ENCODE results near the gene NOB1.

Gene NOB1

GRCh38 chr16:69724414-69724873 is 30.3 kb downstream of the NOB1 start:
- Histone ChIP-seq H3K4me1 (ENCODE audit: control insufficient read depth, insufficient read depth, low read length) (peaks cover 14% of the 10 kb centered on the region), H3K36me3 (ENCODE audit: control insufficient read depth, insufficient read depth, low read length) (no peaks in the 10 kb centered on the region), H3K27me3 (ENCODE audit: control insufficient read depth, insufficient read depth, low read length, poor library complexity, severe bottlenecking) (no peaks in the 10 kb centered on the region), H3K27ac (ENCODE audit: insufficient read depth, low read depth, low read length, poor library complexity, severe bottlenecking) (no peak overlapping the region), H3K4me3 (ENCODE audit: insufficient read depth, low read depth, low read length) (no peak overlapping the region), H3K9me3 (ENCODE audit: control insufficient read depth, low read length) (no peaks in the 10 kb centered on the region)
- WGBS, 2 experiments: 92 to 97% methylated on average over 2 of the region's 2 CpGs

- Histone ChIP-seq H3K4me3 (ENCODE audit: insufficient read depth, low read depth, low read length) (no peak overlapping the region), H3K27ac (ENCODE audit: insufficient read depth, low read depth, low read length, poor library complexity, severe bottlenecking) (no peak overlapping the region), H3K4me1 (ENCODE audit: control insufficient read depth, insufficient read depth, low read length) (peaks cover 4% of the 10 kb centered on the region), H3K9me3 (ENCODE audit: control insufficient read depth, low read length) (no peaks in the 10 kb centered on the region), H3K36me3 (ENCODE audit: control insufficient read depth, insufficient read depth, low read length) (no peaks in the 10 kb centered on the region), H3K27me3 (ENCODE audit: control insufficient read depth, insufficient read depth, low read length, poor library complexity, severe bottlenecking) (no peaks in the 10 kb centered on the region)
- WGBS, 2 experiments: 89 to 95% methylated on average over 6 of the region's 6 CpGs
Measured at GRCh38 chr16:69721441-69721957, 33.2 kb downstream of the NOB1 start.

- no peak overlapping the region for H3K27ac ChIP-seq (ENCODE audit: insufficient read depth, low read depth, low read length, poor library complexity, severe bottlenecking)
- H3K27me3 ChIP-seq (ENCODE audit: control insufficient read depth, insufficient read depth, low read length, poor library complexity, severe bottlenecking): no peaks in the 10 kb centered on the region
- H3K9me3 ChIP-seq (ENCODE audit: control insufficient read depth, low read length): no peaks in the 10 kb centered on the region
- peaks cover 3% of the 10 kb centered on the region for H3K4me1 ChIP-seq (ENCODE audit: control insufficient read depth, insufficient read depth, low read length)
- WGBS, 2 experiments: 93% methylated on average over 10 of the region's 10 CpGs
- no peak overlapping the region for H3K4me3 ChIP-seq (ENCODE audit: insufficient read depth, low read depth, low read length)
- H3K36me3 ChIP-seq (ENCODE audit: control insufficient read depth, insufficient read depth, low read length): no peaks in the 10 kb centered on the region
Measured at GRCh38 chr16:69720822-69721430, 33.8 kb downstream of the NOB1 start.

- no peaks in the 10 kb centered on the region for H3K27me3 ChIP-seq (ENCODE audit: control insufficient read depth, insufficient read depth, low read length, poor library complexity, severe bottlenecking)
- H3K36me3 ChIP-seq (ENCODE audit: control insufficient read depth, insufficient read depth, low read length): no peaks in the 10 kb centered on the region
- no peaks in the 10 kb centered on the region for H3K9me3 ChIP-seq (ENCODE audit: control insufficient read depth, low read length)
- no peak overlapping the region for H3K27ac ChIP-seq (ENCODE audit: insufficient read depth, low read depth, low read length, poor library complexity, severe bottlenecking)
- WGBS, 2 experiments: 89 to 95% methylated on average over 10 of the region's 10 CpGs
- no peak overlapping the region for H3K4me3 ChIP-seq (ENCODE audit: insufficient read depth, low read depth, low read length)
- H3K4me1 ChIP-seq (ENCODE audit: control insufficient read depth, insufficient read depth, low read length): no peaks in the 10 kb centered on the region
Measured at GRCh38 chr16:69718111-69718764, 36.5 kb downstream of the NOB1 start.

DNA sequence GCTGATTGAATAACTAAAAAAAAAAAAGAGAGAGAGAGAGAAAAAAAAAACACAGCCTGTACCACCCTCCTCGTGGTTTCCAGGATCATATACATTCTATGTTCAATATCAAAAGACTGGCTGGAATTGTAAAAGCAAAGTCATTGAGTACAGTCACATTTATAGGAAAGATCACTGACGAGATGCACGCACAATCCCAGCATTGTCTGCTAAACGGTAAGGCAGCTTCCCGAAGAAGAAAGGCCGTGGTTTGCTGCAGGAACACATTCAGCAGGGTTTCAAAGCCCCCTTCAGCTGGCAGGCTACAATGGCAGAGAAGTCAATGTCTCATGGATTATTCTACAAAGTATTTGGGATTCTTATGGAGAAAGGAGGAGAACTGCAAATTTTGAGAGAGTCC is 37.7 kb downstream of the NOB1 start:
- Histone ChIP-seq H3K4me1 (ENCODE audit: control insufficient read depth, insufficient read depth, low read length) (no peaks in the 10 kb centered on the region), H3K9me3 (ENCODE audit: control insufficient read depth, low read length) (no peaks in the 10 kb centered on the region), H3K27ac (ENCODE audit: insufficient read depth, low read depth, low read length, poor library complexity, severe bottlenecking) (no peak overlapping the region), H3K4me3 (ENCODE audit: insufficient read depth, low read depth, low read length) (no peak overlapping the region), H3K27me3 (ENCODE audit: control insufficient read depth, insufficient read depth, low read length, poor library complexity, severe bottlenecking) (no peaks in the 10 kb centered on the region), H3K36me3 (ENCODE audit: control insufficient read depth, insufficient read depth, low read length) (no peaks in the 10 kb centered on the region)
- 92 to 96% methylated on average over 5 to 6 of the region's 6 CpGs for WGBS, 2 experiments

DNA sequence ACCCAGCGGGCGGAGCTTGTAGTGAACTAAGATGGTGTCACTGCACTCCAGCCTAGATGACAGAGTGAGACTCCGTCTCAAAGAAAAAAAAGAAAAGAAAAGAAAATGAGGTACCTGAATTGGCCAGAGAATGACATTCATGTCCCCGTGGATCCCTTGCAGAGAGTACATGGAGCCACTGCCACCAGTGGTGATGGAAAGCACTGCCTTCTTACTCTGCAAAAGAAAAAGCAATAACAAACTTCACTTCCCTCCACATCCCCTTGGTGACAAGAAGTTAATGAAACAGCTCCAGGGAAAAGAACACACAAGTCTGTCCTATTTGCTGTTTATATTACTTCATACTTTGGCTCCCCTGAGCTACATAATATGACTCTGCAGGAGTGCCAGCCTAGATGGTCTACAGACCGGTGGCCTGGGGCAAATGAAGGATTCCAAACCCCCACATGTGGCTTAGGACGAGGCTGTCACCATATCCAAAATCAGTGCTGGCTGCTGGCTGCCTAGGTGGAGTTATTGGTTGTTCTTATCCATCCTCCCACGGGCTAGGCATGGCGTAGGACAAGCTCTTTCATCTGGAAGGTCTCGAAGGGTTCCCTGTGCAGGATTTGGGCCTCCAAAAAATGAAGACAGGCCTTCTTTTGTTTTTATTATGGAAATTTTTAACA is 41.7 kb downstream of the NOB1 start:
- Histone ChIP-seq H3K4me3 (ENCODE audit: insufficient read depth, low read depth, low read length) (no peak overlapping the region), H3K4me1 (ENCODE audit: control insufficient read depth, insufficient read depth, low read length) (no peaks in the 10 kb centered on the region), H3K27me3 (ENCODE audit: control insufficient read depth, insufficient read depth, low read length, poor library complexity, severe bottlenecking) (no peaks in the 10 kb centered on the region), H3K27ac (ENCODE audit: insufficient read depth, low read depth, low read length, poor library complexity, severe bottlenecking) (no peak overlapping the region), H3K9me3 (ENCODE audit: control insufficient read depth, low read length) (no peaks in the 10 kb centered on the region), H3K36me3 (ENCODE audit: control insufficient read depth, insufficient read depth, low read length) (no peaks in the 10 kb centered on the region)
- 92 to 96% methylated on average over 9 of the region's 9 CpGs for WGBS, 2 experiments

DNA sequence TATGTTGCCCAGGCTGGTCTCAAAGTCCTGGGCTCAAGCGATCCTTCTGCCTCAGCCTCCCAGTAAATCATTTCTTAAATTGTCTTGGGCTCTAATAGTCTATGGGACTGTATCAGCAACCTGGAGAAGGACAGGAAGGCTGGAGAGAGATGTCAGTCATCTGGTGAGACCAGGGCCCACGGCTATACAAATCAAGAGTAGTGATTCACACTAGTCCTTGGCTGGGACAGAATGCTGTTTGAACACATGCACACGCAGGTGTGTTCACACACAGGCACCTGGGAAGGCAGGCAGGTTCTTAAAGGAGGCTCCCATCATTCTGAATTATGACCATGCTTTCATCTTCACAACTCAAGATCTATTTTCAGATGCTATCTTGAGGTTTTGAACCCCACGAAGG is 42.4 kb downstream of the NOB1 start:
- no peak overlapping the region for H3K4me3 ChIP-seq (ENCODE audit: insufficient read depth, low read depth, low read length)
- H3K36me3 ChIP-seq (ENCODE audit: control insufficient read depth, insufficient read depth, low read length): no peaks in the 10 kb centered on the region
- no peak overlapping the region for H3K27ac ChIP-seq (ENCODE audit: insufficient read depth, low read depth, low read length, poor library complexity, severe bottlenecking)
- WGBS, 2 experiments: 91 to 93% methylated on average over 4 of the region's 4 CpGs
- no peaks in the 10 kb centered on the region for H3K9me3 ChIP-seq (ENCODE audit: control insufficient read depth, low read length)
- no peaks in the 10 kb centered on the region for H3K27me3 ChIP-seq (ENCODE audit: control insufficient read depth, insufficient read depth, low read length, poor library complexity, severe bottlenecking)
- H3K4me1 ChIP-seq (ENCODE audit: control insufficient read depth, insufficient read depth, low read length): no peaks in the 10 kb centered on the region

- Histone ChIP-seq H3K27me3 (ENCODE audit: control insufficient read depth, insufficient read depth, low read length, poor library complexity, severe bottlenecking) (no peaks in the 10 kb centered on the region), H3K27ac (ENCODE audit: insufficient read depth, low read depth, low read length, poor library complexity, severe bottlenecking) (no peak overlapping the region), H3K4me1 (ENCODE audit: control insufficient read depth, insufficient read depth, low read length) (no peaks in the 10 kb centered on the region), H3K4me3 (ENCODE audit: insufficient read depth, low read depth, low read length) (no peak overlapping the region), H3K36me3 (ENCODE audit: control insufficient read depth, insufficient read depth, low read length) (no peaks in the 10 kb centered on the region), H3K9me3 (ENCODE audit: control insufficient read depth, low read length) (no peaks in the 10 kb centered on the region)
- WGBS, 2 experiments: 93 to 95% methylated on average over 12 of the region's 12 CpGs
Measured at GRCh38 chr16:69711115-69711740, 43.5 kb downstream of the NOB1 start.

DNA sequence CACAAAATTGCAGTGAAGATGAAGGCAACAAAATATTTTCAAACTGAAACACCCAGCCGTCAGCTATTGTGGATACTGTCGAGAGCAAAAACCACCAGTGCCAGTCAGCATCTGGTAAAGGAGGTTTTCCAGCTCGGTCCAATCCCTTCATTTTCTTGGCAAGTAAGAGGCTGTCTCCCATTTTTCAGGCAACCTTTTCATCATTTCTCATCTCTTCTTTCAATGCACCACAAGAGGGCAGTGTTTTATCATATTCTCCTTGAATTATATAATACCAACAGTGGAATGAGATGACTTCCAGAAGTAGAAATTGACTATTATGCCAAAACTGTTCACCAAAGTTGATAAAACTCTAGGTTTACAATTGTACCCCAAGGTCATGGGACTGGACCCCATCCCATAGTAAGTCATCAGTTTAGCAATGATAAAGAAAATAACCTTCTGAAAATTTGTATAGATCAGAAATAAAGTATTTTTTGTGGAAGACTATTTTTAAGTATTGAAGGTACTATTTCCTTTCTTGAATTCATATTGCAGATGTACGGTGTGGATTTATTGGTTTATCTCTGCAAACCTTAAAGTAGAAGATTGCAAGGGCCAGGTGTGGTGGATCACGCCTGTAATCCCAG is 45.2 kb downstream of the NOB1 start:
- no peaks in the 10 kb centered on the region for H3K36me3 ChIP-seq (ENCODE audit: control insufficient read depth, insufficient read depth, low read length)
- H3K4me3 ChIP-seq (ENCODE audit: insufficient read depth, low read depth, low read length): no peak overlapping the region
- no peaks in the 10 kb centered on the region for H3K9me3 ChIP-seq (ENCODE audit: control insufficient read depth, low read length)
- no peaks in the 10 kb centered on the region for H3K4me1 ChIP-seq (ENCODE audit: control insufficient read depth, insufficient read depth, low read length)
- no peak overlapping the region for H3K27ac ChIP-seq (ENCODE audit: insufficient read depth, low read depth, low read length, poor library complexity, severe bottlenecking)
- no peaks in the 10 kb centered on the region for H3K27me3 ChIP-seq (ENCODE audit: control insufficient read depth, insufficient read depth, low read length, poor library complexity, severe bottlenecking)
- WGBS, 2 experiments: 73 to 81% methylated on average over 5 of the region's 5 CpGs

Data from ectodermal cell (in vitro differentiated cells).